GM12878 (cell line): ENCODE data around the gene PPAT. TPM values are rescaled to one million over a fixed set of nuclear protein-coding genes. Genes with fewer than 3 reads are reported as not detected.

Experiments used
- ATAC-seq: fragments of 200-7000 bp; cut with Tn5 transposase; 3 replicates; pipeline ENCODE4 v1.9.1; 2020; ENCODE audit warnings: mild to moderate bottlenecking, moderate library complexity
- BruUV-seq: library from RNA; stranded (reverse); fragments of 400-500 nt; replicated peaks from 2 replicates; lab custom pipeline; 2021; lab: Mats Ljungman, UMichigan
- CTCF ChIA-PET: fragments of 300-600 bp; sonication (Branson Sonifier 250); formaldehyde crosslinking; extraction: SDS; loops from one replicate; lab custom pipeline; 2021; ENCODE audit warnings: inconsistent platforms; lab: Yijun Ruan, JAX
- POLR2A ChIA-PET: fragments of 350-600 bp; formaldehyde crosslinking; extraction: SDS; loops from one replicate; lab custom pipeline; 2021; ENCODE audit warnings: inconsistent platforms; lab: Charles Lee
- RAD21 ChIA-PET: fragments of 300-600 bp; sonication (Branson Sonifier 250); formaldehyde crosslinking; loops from one replicate; lab custom pipeline; 2023; ENCODE audit warnings: antibody characterized with exemption; ENCODE audit not compliant: unreplicated experiment; lab: Charles Lee
- SMC1A ChIA-PET: fragments of 300-600 bp; sonication (Branson Sonifier 250); formaldehyde crosslinking; loops from one replicate; lab custom pipeline; 2023; ENCODE audit not compliant: unreplicated experiment, uncharacterized antibody; lab: Charles Lee
- DNase-seq: peaks from one replicate; pipeline ENCODE4 v3.0.0-alpha.2; 2011; ENCODE audit warnings: low read depth, low spot score
- FAIRE-seq: peaks from 3 replicates; lab custom pipeline; 2011; peaks lifted over from hg19 to GRCh38; lab: Jason Lieb, UNC
- H2AFZ ChIP-seq: 2 replicates; pipeline ENCODE4 v1.6.0; 2011; ENCODE audit warnings: low read depth, low read length, control low read depth; ENCODE audit not compliant: control insufficient read depth
- H3K27ac ChIP-seq: 2 replicates; pipeline ENCODE4 v1.5.1; 2011; ENCODE audit warnings: control low read depth; ENCODE audit not compliant: control insufficient read depth, insufficient read depth
- H3K27me3 ChIP-seq, 2 experiments: replicated peaks in 1 of 2; 2 replicates each; pipeline versions ENCODE4 v1.6.0 to v1.6.1; 2011; ENCODE audit warnings: low read length in 1 of 2; ENCODE audit not compliant: control insufficient read depth in 2 of 2, insufficient read depth in 2 of 2
- H3K36me3 ChIP-seq, 2 experiments: 2 replicates each; pipeline ENCODE4 v1.5.1; 2011; ENCODE audit warnings: low read length in 1 of 2; ENCODE audit not compliant: control insufficient read depth in 2 of 2, insufficient read depth in 2 of 2
- H3K4me1 ChIP-seq: 2 replicates; pipeline ENCODE4 v1.6.1; 2011; ENCODE audit warnings: mild to moderate bottlenecking, low read length, moderate library complexity, mixed read lengths; ENCODE audit not compliant: control insufficient read depth, insufficient read depth
- H3K4me2 ChIP-seq: 2 replicates; pipeline ENCODE4 v1.6.0; 2011; ENCODE audit warnings: control low read depth; ENCODE audit not compliant: control insufficient read depth, insufficient read depth
- H3K4me3 ChIP-seq: fragments of 200-600 bp; sonication (generic); 2 replicates; pipeline ENCODE4 v1.5.1; 2016
- H3K79me2 ChIP-seq: 2 replicates; pipeline ENCODE4 v1.6.0; 2011; ENCODE audit warnings: low read length; ENCODE audit not compliant: control insufficient read depth, insufficient read depth
- H3K9ac ChIP-seq: 2 replicates; pipeline ENCODE4 v1.8.0; 2011; ENCODE audit warnings: low read length, control low read depth, mixed read lengths; ENCODE audit not compliant: control insufficient read depth, insufficient read depth
- H3K9me3 ChIP-seq: replicated peaks from 3 replicates; pipeline ENCODE4 v1.5.1; 2011; ENCODE audit warnings: mild to moderate bottlenecking, low read length; ENCODE audit not compliant: control insufficient read depth, insufficient read depth
- H4K20me1 ChIP-seq: 2 replicates; pipeline ENCODE4 v1.6.0; 2011; ENCODE audit not compliant: control insufficient read depth, insufficient read depth
- BMI1 ChIP-seq: fragments of 450-650 bp; IDR thresholded peaks from 2 replicates; pipeline ENCODE4 v1.6.1; 2016; ENCODE audit warnings: mild to moderate bottlenecking, moderate library complexity, borderline replicate concordance
- NRF1 ChIP-seq: conservative IDR thresholded peaks from 2 replicates; pipeline ENCODE4 v1.6.1; 2011; ENCODE audit warnings: mild to moderate bottlenecking, low read depth, low read length, improper control_type of control experiment
- PAX8 ChIP-seq: fragments of 450-650 bp; IDR thresholded peaks from 2 replicates; pipeline ENCODE4 v1.6.1; 2017; ENCODE audit warnings: mild to moderate bottlenecking, moderate library complexity
- SIX5 ChIP-seq: IDR thresholded peaks from 2 replicates; pipeline ENCODE4 v1.6.1; 2011; ENCODE audit warnings: mild to moderate bottlenecking, low read depth, low read length, moderate library complexity; ENCODE audit not compliant: severe bottlenecking
- SMAD5 ChIP-seq: IDR thresholded peaks from 2 replicates; pipeline ENCODE4 v1.6.1; 2016; ENCODE audit warnings: antibody characterized with exemption, low read depth
- SMC3 ChIP-seq: IDR thresholded peaks from 2 replicates; pipeline ENCODE4 v1.6.1; 2011; ENCODE audit warnings: low read length, improper control_type of control experiment, borderline replicate concordance
- TCF12 ChIP-seq: IDR thresholded peaks from 2 replicates; pipeline ENCODE4 v1.6.1; 2011; ENCODE audit warnings: low read depth, mild to moderate bottlenecking, low read length
- USF1 ChIP-seq: IDR thresholded peaks from 2 replicates; pipeline ENCODE4 v1.6.1; 2011; ENCODE audit warnings: borderline replicate concordance, low read depth, mild to moderate bottlenecking, moderate library complexity, mixed read lengths, low read length; ENCODE audit not compliant: insufficient read depth; ENCODE audit errors: extremely low read length
- ZNF592 ChIP-seq: fragments of 450-650 bp; IDR thresholded peaks from 2 replicates; pipeline ENCODE4 v1.6.1; 2017; ENCODE audit warnings: mild to moderate bottlenecking, moderate library complexity
- ZSCAN29 ChIP-seq: fragments of 450-650 bp; IDR thresholded peaks from 2 replicates; pipeline ENCODE4 v1.6.1; 2017; ENCODE audit warnings: mild to moderate bottlenecking, moderate library complexity
- WGBS: methylation state at CpG from one replicate; pipeline ENCODE4 v1.1.6; 2016; ENCODE audit warnings: low lambda C conversion rate; ENCODE audit not compliant: insufficient replicate concordance, insufficient coverage; ENCODE audit errors: missing lambda C conversion rate; 5-methylcytosine and 5-hydroxymethylcytosine counted together
- in situ Hi-C: fragments of 300-500 bp; cut with MboI; formaldehyde crosslinking; loops from 9 replicates; pipeline ENCODE4 v1.14.3; 2018; ENCODE audit warnings: mixed read lengths
- intact Hi-C: fragments of 100-400 bp; cut with micrococcal nuclease; formaldehyde crosslinking; loops from one replicate; pipeline ENCODE4 v1.14.2; 2022; ENCODE audit not compliant: unreplicated experiment
- polyA plus RNA-seq, 11 experiments: library from polyadenylated mRNA; depleted of rRNA in 4 of 11; unstranded in 6 of 11; stranded (reverse) in 5 of 11; fragments of >200 nt; fragmentation: Nextera tagmentation in 4 of 11; fragmentation: Illumina TruSeq in 1 of 11; extraction: Ambion mirVana in 4 of 11; extraction: Trizol in 1 of 11; gene quantifications; 1 replicate in 1 of 11; 2 replicates in 10 of 11; pipeline versions ENCODE4 v1.2.1 to v1.2.3, GENCODE V29; 2011 to 2016; ENCODE audit warnings: inconsistent platforms in 2 of 11, missing spikeins in 2 of 11, low read depth in 1 of 11
- total RNA-seq, 4 experiments: library from RNA; depleted of rRNA in 3 of 4; stranded (reverse); fragments of >200 nt in 3 of 4; fragmentation: Illumina TruSeq in 1 of 4; extraction: Trizol in 1 of 4; gene quantifications; 2 replicates each; pipeline versions ENCODE4 v1.2.1 to v1.2.3, GENCODE V29; 2013 to 2021
- TF ChIP-seq, protein P1 (sequence below): IDR thresholded peaks from 2 replicates; pipeline ENCODE4 v1.6.1; 2011; ENCODE audit warnings: low read depth, mild to moderate bottlenecking, low read length, moderate library complexity, borderline replicate concordance; ENCODE audit errors: extremely low read depth

Gene PPAT
- total and polyA plus RNA-seq, 10 of the 15 experiments (the other 5 are each of a cell fraction or from before 2014, with no cell fraction given), result 24.9 to 50.7 (median 38.0) TPM

DNA sequence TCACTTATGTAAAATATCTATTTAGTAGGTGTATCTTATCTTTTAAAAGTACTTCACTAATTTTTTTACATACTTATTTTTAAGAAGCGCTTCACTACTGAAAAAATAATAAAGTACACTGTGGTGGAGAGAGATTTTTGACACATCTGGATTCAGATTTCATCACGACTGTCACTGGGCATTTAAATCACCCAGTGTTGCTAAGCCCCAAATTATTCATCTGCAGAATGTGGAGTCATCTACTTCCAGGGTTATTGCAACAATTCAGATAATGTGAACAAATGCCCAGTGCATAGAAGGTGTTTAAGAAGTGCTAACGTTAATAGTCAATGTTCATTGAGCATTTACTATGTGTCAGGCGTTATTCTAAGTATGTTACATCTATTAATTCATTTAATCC, 90.0 kb downstream of the PPAT start:
- Histone ChIP-seq H3K9ac (no peak overlapping the region), H3K9me3 (no peaks in the 10 kb centered on the region), H3K4me2 (no peak overlapping the region)
- DNase-seq, result no peak
- in situ Hi-C loops, result no loop called here
- TF ChIP-seq BMI1, result no peak
- TF ChIP-seq SMC3, result no peak
- TF ChIP-seq SMAD5, result no peak
- TF ChIP-seq ZSCAN29, result no peak
- TF ChIP-seq USF1, result no peak
- TF ChIP-seq NRF1, result no peak
- no peak for TF ChIP-seq ZNF592
- TF ChIP-seq, protein P1, sequence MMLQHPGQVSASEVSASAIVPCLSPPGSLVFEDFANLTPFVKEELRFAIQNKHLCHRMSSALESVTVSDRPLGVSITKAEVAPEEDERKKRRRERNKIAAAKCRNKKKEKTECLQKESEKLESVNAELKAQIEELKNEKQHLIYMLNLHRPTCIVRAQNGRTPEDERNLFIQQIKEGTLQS, result no peak
- no peak for TF ChIP-seq TCF12
- TF ChIP-seq PAX8, result no peak
- no peak for TF ChIP-seq SIX5
- TF ChIP-seq, all 136 proteins: peak for 0
- intact Hi-C loops, result no loop called here
- RAD21 ChIA-PET, result no interaction called here
- no peak overlapping the region for H3K4me3 ChIP-seq
- BruUV-seq, result no TSS peak
- ATAC-seq (no peak), FAIRE-seq (no peak)
- POLR2A ChIA-PET, result interaction anchor here (0.8 kb wide), 1 partner anchor 90 kb away, joined by 10 read pairs; the partner anchor contains the start of gene PPAT
- H3K27ac ChIP-seq, result no peak overlapping the region
- H3K4me1 ChIP-seq, result no peaks in the 10 kb centered on the region
- no peak overlapping the region for H2AFZ ChIP-seq
- WGBS, result 99% methylated on average over 4 of the region's 4 CpGs
- no peaks in the 10 kb centered on the region for H3K79me2 ChIP-seq
- CTCF ChIA-PET, result no interaction called here
- peaks cover 0 to 4% of the 10 kb centered on the region in 2 experiments; a peak in 1 of 4 replicates for H3K36me3 ChIP-seq
- no peaks in the 10 kb centered on the region for H4K20me1 ChIP-seq
- SMC1A ChIA-PET, result no interaction called here
- H3K27me3 ChIP-seq, result no peaks in the 10 kb centered on the region
